HG03108 (cell line): ENCODE results near the gene GSK3B.

Experiments used
- ATAC-seq: cut with Tn5 transposase; IDR thresholded peaks from one replicate; pipeline ENCODE4 v1.9.1; 2021; ENCODE audit warnings: moderate library complexity; ENCODE audit not compliant: unreplicated experiment

The GSK3B gene

DNA sequence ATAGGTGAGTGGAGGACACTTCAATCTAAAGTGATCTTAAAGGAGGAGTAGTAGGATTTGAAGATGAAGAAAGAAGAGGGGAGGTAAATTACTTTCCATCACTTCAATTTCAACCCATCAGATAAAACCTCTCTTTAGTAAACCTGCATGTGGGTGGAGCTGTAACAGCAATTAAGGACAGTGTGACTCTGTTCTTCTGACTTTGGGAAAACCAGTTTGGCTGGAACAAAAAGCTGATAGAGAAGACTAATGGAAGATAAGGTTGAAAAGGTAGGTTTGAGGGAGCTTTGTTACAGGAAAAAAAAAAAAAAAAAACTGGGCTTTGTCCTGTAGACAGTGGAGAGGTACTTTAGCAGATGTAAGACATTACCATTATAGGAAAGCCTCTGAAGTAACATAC lies 4.5 kb upstream of the GSK3B start:
- no peak for ATAC-seq

DNA sequence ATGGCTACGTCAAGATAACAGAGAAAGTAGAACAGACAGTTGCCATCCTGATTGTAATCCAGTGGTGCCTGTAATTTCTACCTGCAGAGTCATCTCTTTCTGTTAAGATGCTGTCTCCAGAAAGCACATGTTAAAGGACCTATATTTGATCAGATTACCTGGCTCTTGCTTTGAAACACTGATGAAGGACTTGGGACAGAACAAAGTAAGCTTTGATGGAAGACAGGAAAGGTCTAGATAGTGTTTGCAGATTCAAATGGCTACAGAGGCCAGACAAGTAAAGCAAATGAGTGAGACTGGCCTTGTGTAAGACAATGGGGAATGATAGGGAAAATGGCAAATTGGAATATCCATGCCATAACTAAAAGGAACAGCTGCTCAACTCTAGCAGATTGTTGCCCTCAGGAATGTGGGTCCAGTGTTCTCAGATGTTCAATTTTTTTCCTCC lies 1.8 kb upstream of the GSK3B start:
- no peak for ATAC-seq

GRCh38 chr3:120095226-120095978 lies 1.2 kb upstream of the GSK3B start:
- peak; percentile 39 for ATAC-seq

- peak; percentile 65 for ATAC-seq
These were observed 554 bp upstream of the GSK3B start for GRCh38 chr3:120094776-120095225.

GRCh38 chr3:120093119-120093910 lies 932 bp downstream of the GSK3B start:
- ATAC-seq = no peak

DNA sequence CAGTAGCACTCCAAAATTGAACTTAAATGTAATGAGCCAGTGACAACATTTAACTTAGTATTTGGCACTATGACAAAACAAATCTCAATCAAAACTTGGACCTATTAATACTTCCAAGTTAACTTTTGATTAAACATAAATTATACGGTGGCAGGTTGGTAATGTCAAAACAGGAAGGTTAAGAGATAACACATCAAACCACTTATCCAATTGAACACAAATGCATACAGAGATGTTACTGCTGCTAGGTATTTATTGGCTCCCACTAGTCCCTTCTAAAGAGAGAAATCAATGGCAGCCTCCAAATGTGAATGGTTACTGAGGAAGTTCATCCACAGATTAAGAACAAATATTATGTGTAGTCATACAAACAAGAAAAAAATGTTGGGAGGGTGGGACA lies 1.8 kb downstream of the GSK3B start:
- ATAC-seq = no peak

- ATAC-seq = no peak
These were observed 3.8 kb downstream of the GSK3B start for GRCh38 chr3:120090422-120090821.

GRCh38 chr3:120089089-120089488 lies 5.2 kb downstream of the GSK3B start:
- no peak for ATAC-seq

DNA sequence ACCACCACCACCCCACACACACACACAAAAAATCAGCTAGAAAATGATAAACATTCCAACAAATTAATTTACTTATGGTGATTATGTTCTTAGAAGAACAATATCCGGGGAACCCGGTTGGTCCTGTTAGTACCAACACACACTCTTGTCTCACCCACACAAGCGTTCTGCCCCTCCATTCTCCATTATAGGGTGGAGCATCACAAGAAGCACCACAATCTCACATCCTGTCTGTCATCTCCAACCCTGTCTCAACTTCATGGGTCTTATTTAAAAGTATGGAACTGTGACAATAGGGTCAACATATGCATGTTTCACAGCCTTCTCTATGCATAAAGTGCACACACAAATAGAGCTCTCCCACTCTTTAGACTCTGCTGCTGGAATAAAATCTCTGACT lies 5.6 kb downstream of the GSK3B start:
- ATAC-seq = no peak

- no peak for ATAC-seq
These were observed 12.5 kb downstream of the GSK3B start for GRCh38 chr3:120081719-120082118.

- no peak for ATAC-seq
These were observed 13.4 kb downstream of the GSK3B start for GRCh38 chr3:120080836-120081235.

DNA sequence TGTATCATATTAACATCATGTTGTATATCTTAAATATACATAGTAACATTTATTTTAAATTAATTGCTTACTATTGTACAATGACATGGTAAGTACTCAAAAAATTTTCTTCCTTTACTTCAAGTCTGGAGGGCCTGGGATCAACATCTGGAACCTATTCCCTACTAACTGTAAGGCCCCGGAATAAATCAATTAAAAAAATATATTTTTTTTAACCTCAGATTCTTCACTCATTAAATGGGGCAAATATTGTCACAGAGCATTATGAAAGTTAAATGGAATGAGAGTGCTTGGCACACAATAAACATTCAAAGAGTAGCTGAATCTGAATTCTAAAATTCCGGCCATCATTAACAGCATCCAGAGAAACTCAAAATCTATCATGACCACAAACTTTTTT lies 16.5 kb downstream of the GSK3B start:
- no peak for ATAC-seq

DNA sequence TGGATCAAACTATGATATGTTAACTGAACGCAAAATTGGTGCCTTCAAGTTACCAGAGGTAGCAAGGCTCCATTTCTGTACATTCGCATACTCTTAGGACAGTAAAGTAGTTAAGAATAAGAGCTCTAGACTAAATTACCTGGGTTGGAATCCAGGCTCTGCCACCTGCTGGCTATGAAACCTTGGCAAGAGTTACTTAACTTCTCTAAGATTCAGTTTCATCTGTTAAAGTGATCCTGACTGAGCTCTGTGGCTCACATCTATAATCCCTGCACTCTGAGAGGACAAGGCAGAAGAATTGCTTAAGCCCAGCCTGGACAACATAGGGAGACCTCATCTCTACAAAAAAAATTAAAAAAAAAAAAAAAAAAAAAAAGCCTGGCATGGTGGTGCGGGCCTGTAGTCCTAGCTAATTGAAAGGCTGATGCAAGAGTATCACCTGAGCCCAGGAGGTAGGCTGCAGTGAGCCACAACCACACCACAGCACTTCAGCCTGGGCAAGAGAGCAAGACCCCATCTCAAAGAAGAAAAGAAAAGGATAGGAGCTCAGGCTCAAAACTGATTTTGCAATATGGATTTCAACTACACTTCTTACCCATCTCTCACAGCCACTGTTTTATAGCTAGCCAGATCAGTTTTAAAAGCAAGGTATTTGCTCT lies 21.3 kb downstream of the GSK3B start:
- ATAC-seq = no peak

DNA sequence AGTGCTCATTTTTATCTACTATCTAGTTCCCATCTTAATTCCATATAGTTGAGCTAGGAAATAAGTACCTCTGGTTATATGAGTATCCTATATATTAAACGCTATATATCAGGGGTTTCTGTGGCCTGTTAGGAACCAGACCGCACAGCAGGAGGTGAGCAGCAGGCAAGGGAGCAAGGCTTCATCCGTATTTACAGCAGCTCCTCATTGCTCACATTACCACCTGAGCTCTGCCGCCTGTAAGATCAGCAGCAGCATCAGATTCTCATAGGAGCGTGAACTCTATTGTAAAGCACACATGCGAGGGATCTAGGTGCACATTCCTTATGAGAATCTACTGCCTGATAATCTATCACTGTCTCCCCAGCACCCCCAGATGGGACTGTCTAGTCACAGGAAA lies 23.0 kb downstream of the GSK3B start:
- no peak for ATAC-seq

DNA sequence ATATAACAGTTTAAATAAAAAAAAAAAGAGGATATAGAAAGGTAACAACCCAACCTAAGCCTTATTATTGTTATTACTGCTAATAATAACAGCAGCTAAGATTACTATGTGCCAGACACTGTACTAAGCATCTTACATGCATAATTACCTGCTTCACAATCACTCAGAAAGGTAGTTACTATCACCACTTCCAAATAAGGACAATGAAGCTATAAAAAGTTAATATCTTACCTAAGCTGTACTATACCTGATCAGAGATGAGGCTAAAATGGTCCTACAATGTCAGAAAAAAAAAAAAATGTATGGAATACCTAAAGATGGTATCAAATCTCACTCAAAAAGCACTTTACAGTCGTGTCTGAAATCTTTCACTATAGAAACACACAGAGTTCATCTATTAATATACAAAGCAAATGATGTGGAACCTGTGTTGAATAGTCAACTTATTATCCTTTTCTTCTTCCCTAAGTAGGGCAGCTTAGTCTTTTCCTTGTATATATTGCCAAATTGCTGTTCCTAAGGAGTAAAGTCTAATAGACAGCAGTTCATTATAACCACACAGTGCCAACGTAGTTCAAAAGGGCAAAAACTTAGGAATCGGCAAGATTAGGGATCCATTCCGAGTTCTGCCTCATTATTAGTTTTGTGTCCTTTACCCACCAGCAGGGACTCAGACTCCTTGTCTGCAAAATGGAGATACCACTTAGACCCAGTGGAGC lies 23.8 kb downstream of the GSK3B start:
- ATAC-seq = no peak

GRCh38 chr3:120067083-120067482 lies 27.2 kb downstream of the GSK3B start:
- ATAC-seq = no peak

- no peak for ATAC-seq
These were observed 27.6 kb downstream of the GSK3B start for GRCh38 chr3:120066634-120067033.

DNA sequence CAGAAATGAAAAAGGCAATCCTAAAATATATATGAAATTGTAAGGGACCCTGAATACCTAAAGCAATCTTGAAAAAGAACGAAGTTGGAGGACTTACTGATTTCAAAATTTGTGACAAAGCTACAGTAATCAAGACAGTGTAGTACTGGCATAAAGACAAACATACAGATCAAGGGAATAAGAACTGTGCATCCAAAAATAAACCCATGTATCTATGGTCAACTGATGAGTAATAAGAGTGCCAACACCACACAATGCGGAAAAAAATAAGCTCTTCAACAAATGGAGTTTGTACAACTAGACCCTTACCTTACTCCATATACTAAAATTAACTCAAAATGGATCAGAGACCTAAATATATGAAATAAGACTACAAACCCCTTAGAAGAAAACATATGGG lies 29.6 kb downstream of the GSK3B start:
- no peak for ATAC-seq

- ATAC-seq = no peak
These were observed 31.8 kb downstream of the GSK3B start for GRCh38 chr3:120062474-120062873.

DNA sequence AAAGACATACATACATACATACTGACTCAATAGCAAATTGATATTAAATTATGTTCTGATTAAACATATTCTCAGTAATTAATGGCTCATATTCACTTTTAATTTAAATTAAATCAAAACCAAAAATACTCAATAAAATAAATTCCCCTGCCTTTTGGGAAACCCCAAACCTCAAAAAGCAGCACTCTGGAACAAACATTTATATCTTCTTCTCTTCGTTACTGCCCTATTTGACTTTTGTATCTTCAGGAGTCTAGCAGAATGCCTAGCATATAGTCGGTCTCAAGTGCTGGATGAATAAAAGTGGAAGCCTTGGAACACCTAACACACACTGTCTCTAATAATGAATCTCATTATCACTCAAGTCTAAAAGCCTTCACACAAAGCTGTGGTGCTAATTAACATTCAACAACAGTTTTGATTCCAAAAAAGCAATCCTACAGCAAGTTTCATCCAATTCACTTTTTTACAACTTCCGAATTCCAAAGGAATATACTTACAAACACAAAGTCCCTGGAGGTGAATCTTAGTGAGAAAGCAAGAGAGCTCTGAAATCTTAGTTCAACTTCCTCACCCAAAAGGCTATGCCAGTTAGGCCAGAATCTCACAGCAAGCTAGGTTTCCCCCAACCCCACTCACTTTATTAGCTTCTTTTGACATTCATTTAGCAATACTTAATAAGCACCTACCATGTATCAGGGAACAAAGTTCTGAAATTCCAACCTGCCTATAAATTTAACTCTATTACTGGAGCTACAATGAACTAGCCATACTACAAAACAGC lies 35.0 kb downstream of the GSK3B start:
- no peak for ATAC-seq
